Body of pancreas (tissue), 4 donors: ENCODE results near the gene RAB11FIP3.

Experiments
- CTCF ChIP-seq, 7 experiments: fragments of 450-650 bp in 4 of 7; fragments of 200-600 bp in 3 of 7; sonication (generic) in 3 of 7; IDR thresholded peaks; one replicate each; pipeline ENCODE4 v1.5.1; 2016 to 2019; ENCODE audit warnings: antibody characterized with exemption in 7 of 7
- POLR2A ChIP-seq, 3 donors: fragments of 450-650 bp; IDR thresholded peaks; one replicate each; pipeline ENCODE4 v1.6.1; 2016; ENCODE audit warnings: antibody characterized with exemption in 3 of 3, mild to moderate bottlenecking in 2 of 3

- TF ChIP-seq CTCF (IDR thresholded peaks at IDR 0.05): no peak
- TF ChIP-seq POLR2A (IDR thresholded peaks at IDR 0.05): no peak
Observed at GRCh38 chr16:515939-516226, 90.4 kb downstream of the RAB11FIP3 start.
